Adipocyte (in vitro differentiated cells): ENCODE data around the gene GRAMD2B.

Experiments used
- DNase-seq: peaks from one replicate; pipeline ENCODE4 v3.0.0-alpha.2; 2015; ENCODE audit warnings: low read depth
- H3K27me3 ChIP-seq: replicated peaks from 2 replicates; pipeline ENCODE4 v1.7.0; 2013; ENCODE audit warnings: mild to moderate bottlenecking, low read length, moderate library complexity; ENCODE audit not compliant: control insufficient read depth, insufficient read depth
- H3K36me3 ChIP-seq: 2 replicates; pipeline ENCODE4 v1.7.0; 2013; ENCODE audit warnings: low read length, mild to moderate bottlenecking, moderate library complexity; ENCODE audit not compliant: control insufficient read depth, insufficient read depth, severe bottlenecking
- H3K4me1 ChIP-seq: 2 replicates; pipeline ENCODE4 v1.7.0; 2013; ENCODE audit warnings: mild to moderate bottlenecking, low read length, moderate library complexity; ENCODE audit not compliant: control insufficient read depth, insufficient read depth
- H3K4me3 ChIP-seq: 2 replicates; pipeline ENCODE4 v1.7.0; 2013; ENCODE audit warnings: mild to moderate bottlenecking, low read length, moderate library complexity
- H3K9ac ChIP-seq: 2 replicates; pipeline ENCODE4 v1.7.0; 2013; ENCODE audit warnings: mild to moderate bottlenecking, low read length, moderate library complexity
- H3K9me3 ChIP-seq: 2 replicates; pipeline ENCODE4 v1.7.0; 2013; ENCODE audit warnings: mild to moderate bottlenecking, low read length, moderate library complexity; ENCODE audit not compliant: control insufficient read depth

GRAMD2B gene

GRCh38 chr5:126543660-126544059 is 120.5 kb downstream of the GRAMD2B start:
- Histone ChIP-seq H3K36me3 (peaks cover 36% of the 10 kb centered on the region), H3K9me3 (no peaks in the 10 kb centered on the region), H3K4me1 (peaks cover 12% of the 10 kb centered on the region), H3K9ac (no peak overlapping the region), H3K27me3 (no peaks in the 10 kb centered on the region), H3K4me3 (no peak overlapping the region)
- DNase-seq = no peak
